Endothelial cell of umbilical vein (primary cell): ENCODE results near the gene LRIG1.

Source experiments
- CTCF ChIP-seq, 2 donors: IDR thresholded peaks; 1 replicate in 1 of 2; 2 replicates in 1 of 2; pipeline ENCODE4 v1.5.1; 2011; ENCODE audit warnings: low read length in 2 of 2, mild to moderate bottlenecking in 2 of 2, moderate library complexity in 2 of 2, control low read depth in 1 of 2, inconsistent platforms in 1 of 2, low read depth in 1 of 2; ENCODE audit not compliant: insufficient read depth in 1 of 2; ENCODE audit errors: extremely low read depth in 1 of 2
- EZH2 ChIP-seq: IDR thresholded peaks from 2 replicates; pipeline ENCODE4 v1.6.1; 2012; ENCODE audit warnings: borderline replicate concordance, low read depth, mild to moderate bottlenecking, moderate library complexity, low read length, inconsistent platforms; ENCODE audit not compliant: severe bottlenecking
- MAX ChIP-seq: IDR thresholded peaks from 2 replicates; pipeline ENCODE4 v1.6.1; 2011; ENCODE audit not compliant: insufficient read depth, insufficient read length
- MYC ChIP-seq: IDR thresholded peaks from one replicate; pipeline ENCODE4 v1.6.1; 2011; ENCODE audit warnings: mild to moderate bottlenecking, low read depth, low read length
- POLR2A ChIP-seq: IDR thresholded peaks from 2 replicates; pipeline ENCODE4 v1.6.1; 2012; ENCODE audit warnings: low read depth, mild to moderate bottlenecking, control low read depth, low read length
- POLR2AphosphoS5 ChIP-seq: IDR thresholded peaks from 2 replicates; pipeline ENCODE4 v1.6.1; 2012; ENCODE audit warnings: low read depth, mild to moderate bottlenecking, control low read depth, low read length, moderate library complexity; ENCODE audit not compliant: insufficient read depth

GRCh38 chr3:66395635-66396034 lies 105.2 kb downstream of the LRIG1 start:
- no peak for TF ChIP-seq EZH2
- TF ChIP-seq CTCF (IDR thresholded peaks at IDR 0.05; ENCODE audit: extremely low read depth in 1 of 2, insufficient read depth in 1 of 2, low read depth in 1 of 2, low read length in 2 of 2) = no peak
- TF ChIP-seq POLR2AphosphoS5 = no peak
- TF ChIP-seq MYC = no peak
- TF ChIP-seq POLR2A = no peak
- TF ChIP-seq MAX = no peak
